ENCODE data around the gene INAFM2. TPM values are rescaled to one million over a fixed set of nuclear protein-coding genes. Genes with fewer than 3 reads are reported as not detected.

INAFM2 gene
- total RNA-seq, 2 experiments from 2014 or later = 6.8 to 7.0 TPM

DNA sequence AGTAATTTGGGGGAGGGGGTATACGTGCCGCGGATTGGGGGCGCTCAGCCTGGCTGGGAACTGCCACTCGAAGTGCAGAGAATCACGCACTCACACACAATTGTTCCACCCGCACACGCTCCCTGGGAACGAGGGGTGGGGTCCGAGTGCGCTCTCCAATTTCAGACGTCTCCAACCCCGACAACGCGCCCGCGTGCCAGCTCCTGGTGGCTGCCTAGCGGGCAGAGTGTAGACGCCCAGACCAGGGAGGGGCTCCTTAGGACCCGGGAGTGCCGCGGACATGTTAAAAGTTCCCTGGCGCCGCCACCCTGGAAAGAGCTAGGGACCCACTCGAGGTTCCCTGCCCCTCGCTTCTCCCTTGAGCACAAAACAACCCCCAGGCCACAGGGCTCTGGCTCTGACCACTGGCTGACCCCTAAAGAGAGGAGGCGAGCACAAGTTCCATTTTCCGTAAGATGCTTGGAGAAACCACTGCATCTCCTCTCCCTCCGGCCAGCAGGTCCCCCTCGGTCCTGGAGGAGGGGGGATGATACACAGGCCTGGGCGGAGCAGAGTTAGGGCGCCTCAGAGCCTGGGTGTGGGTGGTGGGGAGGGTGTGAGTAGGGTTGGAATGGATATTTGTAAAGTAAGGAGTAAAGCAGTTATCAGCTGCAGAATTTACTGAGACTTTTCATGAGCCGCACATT lies 39.7 kb upstream of the INAFM2 start:
- Histone ChIP-seq H3K27ac (ENCODE audit: low read depth in 1 of 2, low read length in 2 of 2) (no peak overlapping the region), H3K4me1 (ENCODE audit: insufficient read depth, low read length) (peaks cover 23% of the 10 kb centered on the region), H3K36me3 (ENCODE audit: insufficient read depth, low read length) (peaks cover 19% of the 10 kb centered on the region), H3K27me3 (ENCODE audit: control insufficient read depth in 1 of 2, insufficient read depth in 2 of 2, low read length in 2 of 2) (peaks cover 21 to 31% of the 10 kb centered on the region in 2 experiments), H3K9me3 (ENCODE audit: control insufficient read depth in 1 of 2, insufficient read depth in 1 of 2, low read length in 2 of 2) (peaks cover 0 to 8% of the 10 kb centered on the region in 2 experiments), H3K4me3 (ENCODE audit: low read length) (no peak overlapping the region)
- Mint-ChIP-seq H3K36me3 (ENCODE audit: low read depth) (peaks cover 13% of the 10 kb centered on the region), H3K27me3 (peaks cover 23% of the 10 kb centered on the region), H3K4me3 (peak overlapping the region; percentile 48), H3K9me3 (no peaks in the 10 kb centered on the region), H3K27ac (no peak overlapping the region), H3K4me1 (ENCODE audit: low read depth) (peaks cover 4% of the 10 kb centered on the region)
- ATAC-seq (ENCODE audit: poor library complexity) = no peak
- TF ChIP-seq, protein P1, sequence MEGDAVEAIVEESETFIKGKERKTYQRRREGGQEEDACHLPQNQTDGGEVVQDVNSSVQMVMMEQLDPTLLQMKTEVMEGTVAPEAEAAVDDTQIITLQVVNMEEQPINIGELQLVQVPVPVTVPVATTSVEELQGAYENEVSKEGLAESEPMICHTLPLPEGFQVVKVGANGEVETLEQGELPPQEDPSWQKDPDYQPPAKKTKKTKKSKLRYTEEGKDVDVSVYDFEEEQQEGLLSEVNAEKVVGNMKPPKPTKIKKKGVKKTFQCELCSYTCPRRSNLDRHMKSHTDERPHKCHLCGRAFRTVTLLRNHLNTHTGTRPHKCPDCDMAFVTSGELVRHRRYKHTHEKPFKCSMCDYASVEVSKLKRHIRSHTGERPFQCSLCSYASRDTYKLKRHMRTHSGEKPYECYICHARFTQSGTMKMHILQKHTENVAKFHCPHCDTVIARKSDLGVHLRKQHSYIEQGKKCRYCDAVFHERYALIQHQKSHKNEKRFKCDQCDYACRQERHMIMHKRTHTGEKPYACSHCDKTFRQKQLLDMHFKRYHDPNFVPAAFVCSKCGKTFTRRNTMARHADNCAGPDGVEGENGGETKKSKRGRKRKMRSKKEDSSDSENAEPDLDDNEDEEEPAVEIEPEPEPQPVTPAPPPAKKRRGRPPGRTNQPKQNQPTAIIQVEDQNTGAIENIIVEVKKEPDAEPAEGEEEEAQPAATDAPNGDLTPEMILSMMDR (IDR thresholded peaks at IDR 0.05) = no peak
- intact Hi-C loops (cut with DNase I, micrococcal nuclease) = loop anchor here in 1 of 2 experiments (5.0 kb wide), 1 partner anchor 39 kb away; the partner anchor contains the start of gene INAFM2
- ChIA-PET POLR2A (interaction anchor here (3.1 kb wide), 1 partner anchor 23 kb away, joined by 28 read pairs; the partner anchor contains the start of gene PLCB2), CTCF (interaction anchor here (0.7 to 3.4 kb wide), 4 partner anchors 24 to 177 kb away, joined by 3 to 15 read pairs (median 4); partner anchors contain the start of gene PLCB2)
- no peak for DNase-seq

DNA sequence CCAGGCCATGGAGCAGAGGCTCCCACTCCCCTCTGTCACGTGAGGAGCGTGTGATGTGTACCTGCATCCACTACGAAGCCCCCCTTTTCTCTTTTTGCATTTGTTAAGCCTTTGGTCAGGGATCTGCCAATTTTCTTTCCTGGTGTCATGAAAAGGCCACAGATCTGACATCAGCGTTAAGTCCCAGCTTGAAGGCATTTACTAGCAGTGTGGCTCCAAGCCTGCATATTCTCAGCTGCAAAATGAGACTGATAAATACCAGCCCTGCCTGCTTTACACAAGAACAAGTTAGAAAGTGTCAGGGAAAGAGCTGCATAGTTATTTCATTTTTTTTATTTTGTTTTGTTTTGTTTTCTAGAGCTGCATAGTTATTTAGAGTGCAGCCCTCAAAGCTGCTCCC lies 38.3 kb upstream of the INAFM2 start:
- peaks cover 24% of the 10 kb centered on the region for H3K36me3 Mint-ChIP-seq (ENCODE audit: low read depth)
- ChIA-PET POLR2A (interaction anchor here (1.2 kb wide), 1 partner anchor 23 kb away, joined by 5 read pairs; the partner anchor contains the start of gene PLCB2), CTCF (interaction anchor here (0.9 to 3.4 kb wide), 3 partner anchors 23 to 137 kb away, joined by 3 to 15 read pairs (median 4); partner anchors contain the start of gene PLCB2)
- no peak for DNase-seq
- no peak for ATAC-seq (ENCODE audit: poor library complexity)
- H3K27ac Mint-ChIP-seq = no peak overlapping the region
- TF ChIP-seq, protein P1 (IDR thresholded peaks at IDR 0.05) = no peak
- no peaks in the 10 kb centered on the region for H3K4me1 Mint-ChIP-seq (ENCODE audit: low read depth)
- peaks cover 0 to 8% of the 10 kb centered on the region in 2 experiments for H3K9me3 ChIP-seq (ENCODE audit: control insufficient read depth in 1 of 2, insufficient read depth in 1 of 2, low read length in 2 of 2)
- peaks cover 14 to 19% of the 10 kb centered on the region in 2 experiments for H3K27me3 ChIP-seq (ENCODE audit: control insufficient read depth in 1 of 2, insufficient read depth in 2 of 2, low read length in 2 of 2)
- peaks cover 17% of the 10 kb centered on the region for H3K4me1 ChIP-seq (ENCODE audit: insufficient read depth, low read length)
- no peak overlapping the region for H3K4me3 Mint-ChIP-seq
- no peak overlapping the region for H3K4me3 ChIP-seq (ENCODE audit: low read length)
- peaks cover 31% of the 10 kb centered on the region for H3K36me3 ChIP-seq (ENCODE audit: insufficient read depth, low read length)
- intact Hi-C loops (cut with DNase I, micrococcal nuclease) = no loop called here
- peaks cover 12% of the 10 kb centered on the region for H3K27me3 Mint-ChIP-seq
- H3K9me3 Mint-ChIP-seq = no peaks in the 10 kb centered on the region
- H3K27ac ChIP-seq (ENCODE audit: low read depth in 1 of 2, low read length in 2 of 2) = no peak overlapping the region

DNA sequence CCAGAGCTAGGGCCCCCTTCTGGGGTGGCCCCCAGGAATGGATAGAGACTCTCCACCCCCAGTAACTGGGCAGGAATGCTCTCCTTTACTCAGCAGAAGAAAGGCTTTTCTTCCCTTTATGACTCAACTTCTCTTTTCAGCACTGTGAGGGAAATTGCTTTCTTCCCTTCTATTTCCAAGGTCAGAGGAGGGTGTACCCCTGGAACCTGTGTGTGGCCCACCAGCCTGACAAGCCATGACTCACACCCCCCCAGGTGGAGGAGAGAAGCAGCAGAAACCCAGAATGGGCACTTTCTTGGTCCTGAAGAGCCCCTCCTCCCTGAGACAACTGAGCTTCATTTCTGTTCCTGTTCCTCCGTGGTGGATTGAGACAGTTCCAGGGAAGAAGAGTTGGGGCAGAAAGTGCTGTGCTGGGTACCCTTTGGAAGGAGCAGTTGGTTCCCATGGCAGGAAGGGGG lies 37.9 kb upstream of the INAFM2 start:
- POLR2A ChIA-PET = interaction anchor here (1.2 kb wide), 1 partner anchor 22 kb away, joined by 5 read pairs; the partner anchor contains the start of gene PLCB2
- H3K27ac Mint-ChIP-seq = no peak overlapping the region
- Histone ChIP-seq H3K4me3 (ENCODE audit: low read length) (no peak overlapping the region), H3K9me3 (ENCODE audit: control insufficient read depth in 1 of 2, insufficient read depth in 1 of 2, low read length in 2 of 2) (peaks cover 0 to 8% of the 10 kb centered on the region in 2 experiments), H3K27me3 (ENCODE audit: control insufficient read depth in 1 of 2, insufficient read depth in 2 of 2, low read length in 2 of 2) (peaks cover 11 to 15% of the 10 kb centered on the region in 2 experiments), H3K36me3 (ENCODE audit: insufficient read depth, low read length) (peaks cover 36% of the 10 kb centered on the region), H3K4me1 (ENCODE audit: insufficient read depth, low read length) (peaks cover 17% of the 10 kb centered on the region), H3K27ac (ENCODE audit: low read depth in 1 of 2, low read length in 2 of 2) (no peak overlapping the region)
- H3K27me3 Mint-ChIP-seq = peaks cover 7% of the 10 kb centered on the region
- TF ChIP-seq, protein P1 (IDR thresholded peaks at IDR 0.05) = no peak
- H3K36me3 Mint-ChIP-seq (ENCODE audit: low read depth) = peaks cover 29% of the 10 kb centered on the region
- H3K4me3 Mint-ChIP-seq = peak overlapping the region; percentile 34
- DNase-seq = no peak
- CTCF ChIA-PET = interaction anchor here (0.9 to 1.3 kb wide), 2 partner anchors 37 to 136 kb away, joined by 3 to 4 read pairs; no protein-coding TSS in a partner anchor
- no peaks in the 10 kb centered on the region for H3K4me1 Mint-ChIP-seq (ENCODE audit: low read depth)
- intact Hi-C loops (cut with DNase I, micrococcal nuclease) = no loop called here
- ATAC-seq (ENCODE audit: poor library complexity) = no peak
- no peaks in the 10 kb centered on the region for H3K9me3 Mint-ChIP-seq
